ENCODE measurements around the gene POU3F2. TPM values are rescaled to one million over a fixed set of nuclear protein-coding genes. Genes with fewer than 3 reads are reported as not detected.

The POU3F2 gene
- total RNA-seq, 1 donor from 2014 or later: not detected

DNA sequence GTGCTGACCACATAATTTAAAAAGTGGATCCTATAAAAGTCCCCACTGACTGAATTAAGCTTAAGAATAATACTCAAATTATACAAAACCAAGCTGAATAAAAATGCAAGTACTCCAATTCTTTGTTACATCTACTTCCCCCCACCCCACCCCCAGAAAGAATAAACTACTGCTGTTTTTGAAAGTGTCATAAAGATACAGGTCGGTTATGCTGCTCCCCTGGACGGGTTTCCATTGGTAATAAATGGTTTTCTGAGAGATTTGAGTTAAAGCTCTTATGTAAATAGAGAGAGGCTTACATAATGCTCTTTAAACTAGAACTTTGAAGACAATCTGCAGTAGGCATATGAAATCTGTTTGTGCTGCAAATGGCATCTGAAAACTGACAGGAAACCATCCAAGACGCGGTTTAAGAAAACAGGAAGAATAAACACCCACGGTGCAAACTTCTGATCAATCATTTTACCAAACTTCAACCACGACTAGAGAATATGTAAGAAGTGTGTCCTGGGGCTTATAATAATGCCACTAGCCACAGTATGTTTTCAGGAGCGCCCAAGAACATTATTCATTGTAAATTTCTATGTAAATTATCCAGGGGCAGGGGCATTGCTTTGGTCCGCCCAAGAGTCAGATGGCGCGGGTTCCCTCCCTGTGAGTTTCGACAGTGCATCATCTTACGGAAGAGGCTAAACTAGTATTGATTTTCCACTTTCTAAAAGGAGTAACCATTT is 10.8 kb upstream of the POU3F2 start:
- Histone ChIP-seq H3K27me3 (ENCODE audit: control insufficient read depth, insufficient read depth, low read length) (peaks cover 53% of the 10 kb centered on the region), H3K4me3 (ENCODE audit: low read depth, low read length) (no peak overlapping the region), H3K36me3 (ENCODE audit: control insufficient read depth, insufficient read depth, low read length) (no peaks in the 10 kb centered on the region)
- TF ChIP-seq, protein P1, sequence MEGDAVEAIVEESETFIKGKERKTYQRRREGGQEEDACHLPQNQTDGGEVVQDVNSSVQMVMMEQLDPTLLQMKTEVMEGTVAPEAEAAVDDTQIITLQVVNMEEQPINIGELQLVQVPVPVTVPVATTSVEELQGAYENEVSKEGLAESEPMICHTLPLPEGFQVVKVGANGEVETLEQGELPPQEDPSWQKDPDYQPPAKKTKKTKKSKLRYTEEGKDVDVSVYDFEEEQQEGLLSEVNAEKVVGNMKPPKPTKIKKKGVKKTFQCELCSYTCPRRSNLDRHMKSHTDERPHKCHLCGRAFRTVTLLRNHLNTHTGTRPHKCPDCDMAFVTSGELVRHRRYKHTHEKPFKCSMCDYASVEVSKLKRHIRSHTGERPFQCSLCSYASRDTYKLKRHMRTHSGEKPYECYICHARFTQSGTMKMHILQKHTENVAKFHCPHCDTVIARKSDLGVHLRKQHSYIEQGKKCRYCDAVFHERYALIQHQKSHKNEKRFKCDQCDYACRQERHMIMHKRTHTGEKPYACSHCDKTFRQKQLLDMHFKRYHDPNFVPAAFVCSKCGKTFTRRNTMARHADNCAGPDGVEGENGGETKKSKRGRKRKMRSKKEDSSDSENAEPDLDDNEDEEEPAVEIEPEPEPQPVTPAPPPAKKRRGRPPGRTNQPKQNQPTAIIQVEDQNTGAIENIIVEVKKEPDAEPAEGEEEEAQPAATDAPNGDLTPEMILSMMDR (IDR thresholded peaks at IDR 0.05; ENCODE audit: insufficient read depth, low read length, poor library complexity, severe bottlenecking): no peak
- no peak for DNase-seq (ENCODE audit: low read depth)

DNA sequence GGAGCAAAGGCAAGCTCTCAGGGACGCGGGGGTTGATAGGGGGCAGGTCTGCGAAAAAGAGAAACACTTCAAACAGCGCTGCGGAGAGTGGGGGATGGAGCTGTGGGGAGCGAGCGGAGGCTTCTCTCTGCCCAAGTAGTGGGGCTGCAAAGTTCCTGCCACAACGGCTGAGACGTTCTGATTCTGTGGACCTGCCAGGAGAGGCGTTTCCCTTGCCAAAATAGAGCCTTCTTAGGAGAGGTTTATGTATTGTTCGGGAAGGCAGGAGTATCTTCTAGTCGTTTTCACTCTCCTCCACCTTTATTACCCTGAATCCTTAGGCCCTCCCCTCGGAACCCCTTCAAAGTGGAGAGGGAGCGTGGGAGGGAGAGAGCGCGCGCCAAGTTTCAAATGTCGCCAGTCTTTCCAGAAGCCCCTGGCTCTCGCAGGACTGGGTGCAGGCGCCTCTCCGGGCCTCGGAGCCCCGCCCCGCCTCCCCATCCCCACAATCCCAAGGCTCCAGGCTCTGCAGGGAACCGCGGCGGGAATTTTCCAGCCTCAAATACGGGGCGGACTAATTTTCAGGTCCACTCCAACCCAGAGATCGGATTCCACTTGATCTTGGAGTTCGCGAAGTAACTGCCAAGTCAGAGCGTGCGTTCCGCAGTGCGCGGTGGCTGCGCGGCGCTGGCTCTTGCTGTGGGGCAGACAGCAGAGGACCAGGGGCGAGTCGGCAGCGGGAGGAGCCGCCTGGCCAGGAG is 10.0 kb upstream of the POU3F2 start:
- DNase-seq (ENCODE audit: low read depth): no peak
- TF ChIP-seq, protein P1 (IDR thresholded peaks at IDR 0.05; ENCODE audit: insufficient read depth, low read length, poor library complexity, severe bottlenecking): no peak
- Histone ChIP-seq H3K36me3 (ENCODE audit: control insufficient read depth, insufficient read depth, low read length) (no peaks in the 10 kb centered on the region), H3K4me3 (ENCODE audit: low read depth, low read length) (no peak overlapping the region), H3K27me3 (ENCODE audit: control insufficient read depth, insufficient read depth, low read length) (peaks cover 60% of the 10 kb centered on the region)

DNA sequence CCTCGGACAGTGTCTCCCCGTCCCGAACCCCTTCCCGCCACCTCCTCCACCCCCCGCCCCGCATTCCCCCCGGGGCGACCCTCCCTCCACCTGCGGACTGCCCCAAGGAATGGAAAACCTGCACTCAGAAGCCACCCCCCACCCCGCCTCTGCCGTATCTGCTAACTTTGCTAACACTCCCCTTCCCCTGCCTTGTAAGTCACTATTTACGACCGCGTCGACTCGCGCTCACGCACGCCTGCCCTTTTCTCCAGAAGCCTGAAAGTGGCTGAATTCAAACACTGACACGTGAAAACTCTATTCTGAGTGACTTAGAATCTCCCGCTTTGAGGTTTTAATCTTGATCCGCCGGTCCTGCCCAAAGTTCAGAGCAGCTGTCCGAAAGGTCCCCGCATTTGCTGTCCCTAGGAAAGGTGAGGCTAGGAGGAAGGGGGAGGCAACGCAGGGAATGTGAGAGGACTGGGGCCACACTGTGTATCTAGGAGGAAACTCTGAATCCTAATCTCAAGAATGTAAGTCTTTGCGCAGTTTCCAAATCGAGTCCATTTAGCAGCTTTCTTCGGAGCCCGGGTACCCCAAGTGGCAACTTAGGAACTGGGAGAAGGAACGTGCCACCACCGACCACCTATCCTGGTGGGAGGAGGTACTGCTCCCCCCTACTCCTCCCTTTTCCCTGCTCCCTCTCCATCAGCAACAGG is 9.3 kb upstream of the POU3F2 start:
- no peak overlapping the region for H3K4me3 ChIP-seq (ENCODE audit: low read depth, low read length)
- DNase-seq (ENCODE audit: low read depth): no peak
- H3K27me3 ChIP-seq (ENCODE audit: control insufficient read depth, insufficient read depth, low read length): peaks cover 62% of the 10 kb centered on the region
- TF ChIP-seq, protein P1 (IDR thresholded peaks at IDR 0.05; ENCODE audit: insufficient read depth, low read length, poor library complexity, severe bottlenecking): no peak
- H3K36me3 ChIP-seq (ENCODE audit: control insufficient read depth, insufficient read depth, low read length): no peaks in the 10 kb centered on the region

DNA sequence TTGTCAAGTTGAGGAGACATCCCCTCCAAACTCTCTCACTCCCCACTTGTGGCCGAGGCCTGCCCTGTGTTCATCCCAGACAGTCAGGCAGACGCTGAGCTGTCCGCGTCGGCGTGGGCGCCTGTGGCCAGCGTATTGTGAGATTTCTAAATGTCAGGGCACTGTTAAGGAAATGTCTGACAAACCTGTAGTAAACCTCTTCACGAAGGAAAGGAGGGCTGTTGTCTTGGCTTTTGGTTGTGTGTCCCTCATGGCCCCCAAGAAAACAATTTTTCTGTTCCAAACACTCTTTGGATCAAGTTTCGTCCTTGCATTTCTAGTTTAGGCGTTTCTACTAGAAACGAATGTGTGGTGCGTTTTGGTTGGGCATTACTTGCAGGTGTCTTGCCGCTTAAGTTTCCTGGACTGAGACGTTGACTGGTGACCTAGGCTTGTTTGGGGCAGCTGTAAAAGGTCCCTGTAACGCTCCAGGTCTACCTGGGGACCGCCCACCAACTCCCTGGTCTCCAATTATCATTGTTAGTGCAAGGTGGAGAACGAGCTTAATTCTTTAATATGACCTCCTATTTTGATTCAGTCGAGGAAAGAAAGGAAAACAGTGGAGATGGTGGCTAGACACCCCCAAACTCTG is 8.7 kb upstream of the POU3F2 start:
- DNase-seq (ENCODE audit: low read depth): no peak
- Histone ChIP-seq H3K4me3 (ENCODE audit: low read depth, low read length) (no peak overlapping the region), H3K36me3 (ENCODE audit: control insufficient read depth, insufficient read depth, low read length) (no peaks in the 10 kb centered on the region), H3K27me3 (ENCODE audit: control insufficient read depth, insufficient read depth, low read length) (peaks cover 69% of the 10 kb centered on the region)
- TF ChIP-seq, protein P1 (IDR thresholded peaks at IDR 0.05; ENCODE audit: insufficient read depth, low read length, poor library complexity, severe bottlenecking): no peak

DNA sequence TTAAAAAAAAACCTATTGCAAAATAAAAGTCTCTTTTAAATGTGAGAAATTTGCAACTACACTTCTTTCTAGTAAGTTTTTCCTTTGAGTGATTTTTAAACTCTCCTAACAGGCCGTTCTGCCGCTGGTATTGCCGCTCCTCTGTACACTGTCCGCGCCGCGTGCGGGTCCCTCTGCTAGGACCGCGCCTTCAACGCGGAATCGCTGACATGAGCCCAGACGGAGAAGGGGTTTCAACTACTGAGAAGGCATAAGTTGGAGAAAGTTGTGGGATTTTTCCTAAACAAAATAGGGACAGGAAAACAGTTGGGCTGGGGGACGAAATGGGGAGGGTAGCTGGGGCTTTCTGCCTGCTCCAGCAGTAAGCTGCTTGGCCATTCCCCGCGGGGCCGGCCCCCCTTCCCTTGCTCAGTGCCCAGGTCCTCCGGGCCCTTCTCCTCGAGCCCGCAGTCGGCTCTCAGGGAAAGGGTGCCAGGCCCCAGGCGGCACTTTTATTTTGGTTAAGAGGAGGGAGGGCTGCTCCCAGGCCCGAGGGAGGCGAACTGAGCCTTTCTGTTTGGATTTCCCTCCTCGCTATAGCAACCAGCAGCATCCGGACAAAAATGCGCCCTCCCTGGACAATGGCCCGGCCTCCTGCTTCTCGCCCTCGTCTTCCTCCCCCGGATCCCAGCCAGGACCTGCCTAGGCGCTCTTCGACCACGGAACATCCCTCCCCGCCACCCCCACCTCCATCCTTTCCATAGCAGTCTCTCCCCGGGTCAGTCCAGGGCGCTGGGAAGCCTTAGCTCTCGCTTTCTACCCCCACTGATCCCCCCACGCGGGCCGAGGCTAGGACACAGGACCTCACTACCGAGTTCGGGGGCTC is 6.8 kb upstream of the POU3F2 start:
- H3K4me3 ChIP-seq (ENCODE audit: low read depth, low read length): no peak overlapping the region
- H3K27me3 ChIP-seq (ENCODE audit: control insufficient read depth, insufficient read depth, low read length): peaks cover 79% of the 10 kb centered on the region
- no peak for DNase-seq (ENCODE audit: low read depth)
- TF ChIP-seq, protein P1 (IDR thresholded peaks at IDR 0.05; ENCODE audit: insufficient read depth, low read length, poor library complexity, severe bottlenecking): no peak
- H3K36me3 ChIP-seq (ENCODE audit: control insufficient read depth, insufficient read depth, low read length): no peaks in the 10 kb centered on the region

Measured in kidney epithelial cell (primary cell).